Measurements from ENCODE around the gene THOC6. TPM values are rescaled to one million over a fixed set of nuclear protein-coding genes. Genes with fewer than 3 reads are reported as not detected.
A peak's percentile ranks its signal among the peaks of the same experiment; 100 is the strongest.

THOC6 gene
- total RNA-seq (10 to 100 TPM; 23.7 to 32.8 (median 31.7) TPM), total RNA-seq (14.6 to 68.9 (median 22.9) reads per million in 29 experiments)
- 18.5 TPM for total RNA-seq (2013)

GRCh38 chr16:3023669-3024478 lies at the start of gene THOC6, which contains the start of gene HCFC1R1:
Gene THOC6, plus strand, starts transcription at chr16:3024035. Its CDS starts 292 bp downstream, at chr16:3024327.
Gene HCFC1R1, minus strand, starts transcription at chr16:3023942. Its CDS starts 1 bp downstream, at chr16:3023941.
- POLR2A ChIA-PET, result interaction anchor here in 1 of 2 donors (0.5 to 0.6 kb wide), 2 partner anchors 220 to 1039 kb away, joined by 3 read pairs; no protein-coding TSS in a partner anchor

DNA sequence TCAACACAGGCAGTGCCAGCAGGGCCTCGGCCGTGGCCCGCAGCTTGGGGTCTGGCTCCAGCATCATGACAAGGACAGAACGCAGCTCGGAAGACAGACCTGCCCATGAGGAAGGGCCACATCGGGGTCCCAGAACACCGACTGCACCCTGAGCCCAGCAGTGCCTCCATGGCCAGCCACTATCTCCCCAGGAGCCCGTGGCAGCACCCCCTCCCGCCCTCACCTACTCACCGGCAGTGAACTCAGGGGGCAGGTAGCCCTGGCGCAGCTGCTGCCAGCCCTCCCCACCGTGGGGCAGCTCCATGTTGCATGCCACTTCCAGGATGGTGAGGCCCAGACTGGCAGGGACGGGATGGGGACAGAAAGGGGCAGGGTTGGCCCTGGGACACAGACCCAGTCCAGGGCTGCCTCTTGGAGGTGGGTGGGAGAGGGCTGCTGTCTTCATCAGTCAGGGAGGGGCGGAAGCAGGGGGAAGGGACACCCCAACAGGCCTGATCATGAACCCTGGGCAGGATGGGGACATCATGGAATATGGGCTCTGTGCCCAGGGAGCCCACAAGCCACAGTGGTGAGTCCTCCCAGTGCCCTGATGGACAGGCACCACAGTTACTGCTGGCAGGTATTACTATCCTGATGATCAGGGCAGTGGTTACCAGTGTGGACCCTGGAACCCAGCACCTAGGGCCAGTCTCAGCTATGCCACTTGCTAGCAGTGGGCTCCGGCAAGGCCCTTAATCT lies 49.3 kb upstream of the THOC6 start:
- Histone ChIP-seq H3K27me3 (replicated peaks in 1 of 2; ENCODE audit: control insufficient read depth in 2 of 2, extremely low read depth in 1 of 2, insufficient read depth in 2 of 2, low read length in 1 of 2) (peaks cover 0 to 33% of the 10 kb centered on the region in 2 experiments), H3K36me3 (ENCODE audit: control insufficient read depth in 2 of 2, extremely low read depth in 1 of 2, insufficient read depth in 1 of 2, low read length in 1 of 2) (no peaks in the 10 kb centered on the region), H3K4me1 (ENCODE audit: control insufficient read depth in 1 of 2, extremely low read depth in 1 of 2, insufficient read depth in 2 of 2, low read length in 2 of 2) (peaks cover 2 to 15% of the 10 kb centered on the region in 2 experiments), H3K4me3 (ENCODE audit: control insufficient read depth in 1 of 2, extremely low read depth in 1 of 2, low read length in 1 of 2) (no peak overlapping the region), H3K9me3 (no peaks in the 10 kb centered on the region), H3K27ac (ENCODE audit: low read length) (no peak overlapping the region)
- Mint-ChIP-seq H3K4me3 (no peak overlapping the region), H3K27ac (no peak overlapping the region), H3K9me3 (no peaks in the 10 kb centered on the region), H3K4me1 (peaks cover 0 to 11% (median 0%) of the 10 kb centered on the region in 3 donors), H3K36me3 (no peaks in the 10 kb centered on the region), H3K27me3 (peaks cover 0 to 4% of the 10 kb centered on the region in 2 donors)
- ChIA-PET CTCF (no interaction called here), POLR2A (no interaction called here)
- DNase-seq (no peak), ATAC-seq (replicated peaks in 1 of 4) (no peak)
- 96% methylated on average over 15 of the region's 15 CpGs for WGBS (ENCODE audit: insufficient coverage)

More at GRCh38 chr16:3023669-3024478, at the start of gene THOC6, which contains the start of gene HCFC1R1:
- Histone ChIP-seq H3K4me1 (ENCODE audit: control insufficient read depth in 1 of 2, extremely low read depth in 1 of 2, insufficient read depth in 2 of 2, low read length in 2 of 2) (peaks cover 21 to 76% of the 10 kb centered on the region in 2 experiments), H3K36me3 (ENCODE audit: control insufficient read depth in 2 of 2, extremely low read depth in 1 of 2, insufficient read depth in 1 of 2, low read length in 1 of 2) (peaks cover 15 to 26% of the 10 kb centered on the region in 2 donors), H3K4me3 (ENCODE audit: control insufficient read depth in 1 of 2, extremely low read depth in 1 of 2, low read length in 1 of 2) (peak within 1 kb of the TSS; percentile 72 to 76), H3K27me3 (replicated peaks in 1 of 2; ENCODE audit: control insufficient read depth in 2 of 2, extremely low read depth in 1 of 2, insufficient read depth in 2 of 2, low read length in 1 of 2) (peaks cover 0 to 5% of the 10 kb centered on the region in 2 experiments), H3K9me3 (no peaks in the 10 kb centered on the region), H3K27ac (ENCODE audit: low read length) (peak within 1 kb of the TSS; percentile 85)
- peaks cover 12% of the 10 kb centered on the region for H3K36me3 Mint-ChIP-seq
- H3K4me1 Mint-ChIP-seq, result peaks cover 46 to 55% (median 48%) of the 10 kb centered on the region in 3 donors
- CTCF ChIA-PET, result interaction anchor here in 1 of 2 donors (0.5 to 1.0 kb wide), 4 partner anchors 20 to 148 kb away, joined by 3 to 7 read pairs (median 4); no protein-coding TSS in a partner anchor
- peak; percentile 78 to 83 (median 82) for ATAC-seq (replicated peaks in 1 of 4)
- peak within 1 kb of the TSS; percentile 80 to 91 (median 90) for H3K4me3 Mint-ChIP-seq
- DNase-seq, result peak; percentile 90 to 98 (median 96)
- H3K27ac Mint-ChIP-seq, result peak within 1 kb of the TSS; percentile 96 to 99
- no peaks in the 10 kb centered on the region for H3K9me3 Mint-ChIP-seq
- WGBS (ENCODE audit: insufficient coverage), result 2% methylated on average over 56 of the region's 69 CpGs
- H3K27me3 Mint-ChIP-seq, result peaks cover 2 to 3% of the 10 kb centered on the region in 2 donors

DNA sequence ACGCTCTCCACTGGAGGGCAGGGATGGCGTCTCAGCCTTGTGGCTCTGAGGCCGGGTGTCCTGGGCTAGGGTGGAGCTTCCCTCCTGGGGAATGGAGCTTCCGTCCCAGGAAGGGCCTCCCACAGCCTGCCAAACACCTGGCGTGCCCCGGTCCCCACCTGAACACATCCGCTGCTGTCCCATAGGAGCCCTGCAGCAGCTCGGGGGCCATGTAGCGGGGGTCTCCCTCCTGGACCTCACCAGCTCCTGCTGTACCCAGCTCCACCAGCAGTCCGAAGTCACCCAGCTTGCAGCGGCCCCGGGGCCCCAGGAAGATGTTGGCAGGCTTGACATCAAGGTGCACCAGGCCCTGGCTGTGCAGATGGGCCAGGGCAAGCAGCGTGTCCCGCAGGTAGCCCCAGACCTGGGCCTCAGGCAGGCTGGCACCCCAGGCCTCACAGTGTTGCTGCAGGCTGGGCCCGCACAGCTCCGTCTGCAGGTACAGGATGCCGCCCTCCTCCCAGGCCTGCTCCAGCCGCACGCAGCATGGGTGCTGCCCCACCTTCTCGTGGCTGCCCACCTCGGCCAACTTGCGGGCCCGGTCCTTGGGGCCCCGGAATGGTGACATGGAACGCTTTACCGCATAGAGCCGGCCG lies 48.6 kb upstream of the THOC6 start:
- Histone ChIP-seq H3K4me3 (ENCODE audit: control insufficient read depth in 1 of 2, extremely low read depth in 1 of 2, low read length in 1 of 2) (no peak overlapping the region), H3K9me3 (no peaks in the 10 kb centered on the region), H3K4me1 (ENCODE audit: control insufficient read depth in 1 of 2, extremely low read depth in 1 of 2, insufficient read depth in 2 of 2, low read length in 2 of 2) (peaks cover 2 to 13% of the 10 kb centered on the region in 2 experiments), H3K27me3 (replicated peaks in 1 of 2; ENCODE audit: control insufficient read depth in 2 of 2, extremely low read depth in 1 of 2, insufficient read depth in 2 of 2, low read length in 1 of 2) (peaks cover 0 to 32% of the 10 kb centered on the region in 2 experiments), H3K36me3 (ENCODE audit: control insufficient read depth in 2 of 2, extremely low read depth in 1 of 2, insufficient read depth in 1 of 2, low read length in 1 of 2) (no peaks in the 10 kb centered on the region), H3K27ac (ENCODE audit: low read length) (no peak overlapping the region)
- DNase-seq (no peak), ATAC-seq (replicated peaks in 1 of 4) (no peak)
- no peak overlapping the region for H3K27ac Mint-ChIP-seq
- H3K4me1 Mint-ChIP-seq, result peaks cover 0 to 11% (median 0%) of the 10 kb centered on the region in 3 donors
- H3K4me3 Mint-ChIP-seq, result no peak overlapping the region
- ChIA-PET CTCF (no interaction called here), POLR2A (no interaction called here)
- no peaks in the 10 kb centered on the region for H3K36me3 Mint-ChIP-seq
- H3K9me3 Mint-ChIP-seq, result no peaks in the 10 kb centered on the region
- H3K27me3 Mint-ChIP-seq, result peaks cover 0 to 4% of the 10 kb centered on the region in 2 donors
- 96% methylated on average over 28 of the region's 28 CpGs for WGBS (ENCODE audit: insufficient coverage)

GRCh38 chr16:2976201-2976600 lies 47.6 kb upstream of the THOC6 start:
- ChIA-PET CTCF (no interaction called here), POLR2A (no interaction called here)
- WGBS (ENCODE audit: insufficient coverage), result 94% methylated on average over 7 of the region's 7 CpGs
- Histone ChIP-seq H3K27ac (ENCODE audit: low read length) (no peak overlapping the region), H3K9me3 (no peaks in the 10 kb centered on the region), H3K4me1 (ENCODE audit: control insufficient read depth in 1 of 2, extremely low read depth in 1 of 2, insufficient read depth in 2 of 2, low read length in 2 of 2) (peaks cover 2 to 14% of the 10 kb centered on the region in 2 experiments), H3K27me3 (replicated peaks in 1 of 2; ENCODE audit: control insufficient read depth in 2 of 2, extremely low read depth in 1 of 2, insufficient read depth in 2 of 2, low read length in 1 of 2) (peaks cover 0 to 25% of the 10 kb centered on the region in 2 experiments), H3K36me3 (ENCODE audit: control insufficient read depth in 2 of 2, extremely low read depth in 1 of 2, insufficient read depth in 1 of 2, low read length in 1 of 2) (no peaks in the 10 kb centered on the region), H3K4me3 (ENCODE audit: control insufficient read depth in 1 of 2, extremely low read depth in 1 of 2, low read length in 1 of 2) (no peak overlapping the region)
- ATAC-seq (replicated peaks in 1 of 4) (no peak), DNase-seq (no peak)
- Mint-ChIP-seq H3K27me3 (peaks cover 0 to 4% of the 10 kb centered on the region in 2 donors), H3K27ac (no peak overlapping the region), H3K36me3 (no peaks in the 10 kb centered on the region), H3K4me1 (peaks cover 3 to 7% (median 6%) of the 10 kb centered on the region in 3 donors), H3K9me3 (no peaks in the 10 kb centered on the region), H3K4me3 (no peak overlapping the region)

DNA sequence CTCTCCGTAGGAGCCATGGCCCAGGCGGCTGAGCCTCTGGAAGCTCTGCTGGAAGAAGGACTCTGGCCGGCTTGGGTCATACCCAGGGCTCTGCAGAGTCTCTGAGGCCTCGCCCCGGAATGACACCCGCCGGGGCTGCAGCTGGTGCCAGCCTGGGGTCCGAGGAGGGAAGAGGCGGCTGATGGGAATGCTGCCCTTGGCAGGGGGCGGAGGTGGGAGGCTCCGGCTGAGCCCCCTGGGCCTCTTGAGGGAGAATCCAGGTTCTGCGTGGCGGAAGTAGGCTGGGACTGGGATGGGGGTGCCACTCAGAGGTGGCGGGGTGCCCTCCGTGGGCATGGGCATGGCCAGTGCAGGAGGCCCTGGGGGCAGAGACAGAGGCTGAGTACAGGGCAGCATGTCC lies 47.2 kb upstream of the THOC6 start:
- Mint-ChIP-seq H3K36me3 (no peaks in the 10 kb centered on the region), H3K27ac (no peak overlapping the region), H3K4me1 (peaks cover 6 to 11% (median 7%) of the 10 kb centered on the region in 3 donors), H3K27me3 (peaks cover 0 to 4% of the 10 kb centered on the region in 2 donors), H3K4me3 (no peak overlapping the region), H3K9me3 (no peaks in the 10 kb centered on the region)
- H3K27me3 ChIP-seq (replicated peaks in 1 of 2; ENCODE audit: control insufficient read depth in 2 of 2, extremely low read depth in 1 of 2, insufficient read depth in 2 of 2, low read length in 1 of 2), result peaks cover 0 to 25% of the 10 kb centered on the region in 2 experiments
- H3K27ac ChIP-seq (ENCODE audit: low read length), result no peak overlapping the region
- WGBS (ENCODE audit: insufficient coverage), result 89% methylated on average over 9 of the region's 15 CpGs
- peaks cover 2 to 17% of the 10 kb centered on the region in 2 experiments for H3K4me1 ChIP-seq (ENCODE audit: control insufficient read depth in 1 of 2, extremely low read depth in 1 of 2, insufficient read depth in 2 of 2, low read length in 2 of 2)
- DNase-seq, result no peak
- H3K9me3 ChIP-seq, result no peaks in the 10 kb centered on the region
- no peaks in the 10 kb centered on the region for H3K36me3 ChIP-seq (ENCODE audit: control insufficient read depth in 2 of 2, extremely low read depth in 1 of 2, insufficient read depth in 1 of 2, low read length in 1 of 2)
- CTCF ChIA-PET, result interaction anchor here in 1 of 2 donors (0.6 kb wide), 1 partner anchor 56 kb away, joined by 3 read pairs; no protein-coding TSS in a partner anchor
- no peak overlapping the region for H3K4me3 ChIP-seq (ENCODE audit: control insufficient read depth in 1 of 2, extremely low read depth in 1 of 2, low read length in 1 of 2)
- ATAC-seq (replicated peaks in 1 of 4), result no peak
- POLR2A ChIA-PET, result no interaction called here
